GM12878 (cell line): ENCODE results near the gene PTPRM. TPM values are rescaled to one million over a fixed set of nuclear protein-coding genes. Genes with fewer than 3 reads are reported as not detected.

Experiments
- ATAC-seq: fragments of 200-7000 bp; cut with Tn5 transposase; 3 replicates; pipeline ENCODE4 v1.9.1; 2020; ENCODE audit warnings: mild to moderate bottlenecking, moderate library complexity
- BruUV-seq: library from RNA; stranded (reverse); fragments of 400-500 nt; replicated peaks from 2 replicates; lab custom pipeline; 2021; lab: Mats Ljungman, UMichigan
- CTCF ChIA-PET: fragments of 300-600 bp; sonication (Branson Sonifier 250); formaldehyde crosslinking; extraction: SDS; loops from one replicate; lab custom pipeline; 2021; ENCODE audit warnings: inconsistent platforms; lab: Yijun Ruan, JAX
- POLR2A ChIA-PET: fragments of 350-600 bp; formaldehyde crosslinking; extraction: SDS; loops from one replicate; lab custom pipeline; 2021; ENCODE audit warnings: inconsistent platforms; lab: Charles Lee
- RAD21 ChIA-PET: fragments of 300-600 bp; sonication (Branson Sonifier 250); formaldehyde crosslinking; loops from one replicate; lab custom pipeline; 2023; ENCODE audit warnings: antibody characterized with exemption; ENCODE audit not compliant: unreplicated experiment; lab: Charles Lee
- SMC1A ChIA-PET: fragments of 300-600 bp; sonication (Branson Sonifier 250); formaldehyde crosslinking; loops from one replicate; lab custom pipeline; 2023; ENCODE audit not compliant: unreplicated experiment, uncharacterized antibody; lab: Charles Lee
- DNase-seq: peaks from one replicate; pipeline ENCODE4 v3.0.0-alpha.2; 2011; ENCODE audit warnings: low read depth, low spot score
- FAIRE-seq: peaks from 3 replicates; lab custom pipeline; 2011; peaks lifted over from hg19 to GRCh38; lab: Jason Lieb, UNC
- H2AFZ ChIP-seq: 2 replicates; pipeline ENCODE4 v1.6.0; 2011; ENCODE audit warnings: low read depth, low read length, control low read depth; ENCODE audit not compliant: control insufficient read depth
- H3K27ac ChIP-seq: 2 replicates; pipeline ENCODE4 v1.5.1; 2011; ENCODE audit warnings: control low read depth; ENCODE audit not compliant: control insufficient read depth, insufficient read depth
- H3K27me3 ChIP-seq, 2 experiments: replicated peaks in 1 of 2; 2 replicates each; pipeline versions ENCODE4 v1.6.0 to v1.6.1; 2011; ENCODE audit warnings: low read length in 1 of 2; ENCODE audit not compliant: control insufficient read depth in 2 of 2, insufficient read depth in 2 of 2
- H3K36me3 ChIP-seq, 2 experiments: 2 replicates each; pipeline ENCODE4 v1.5.1; 2011; ENCODE audit warnings: low read length in 1 of 2; ENCODE audit not compliant: control insufficient read depth in 2 of 2, insufficient read depth in 2 of 2
- H3K4me1 ChIP-seq: 2 replicates; pipeline ENCODE4 v1.6.1; 2011; ENCODE audit warnings: mild to moderate bottlenecking, low read length, moderate library complexity, mixed read lengths; ENCODE audit not compliant: control insufficient read depth, insufficient read depth
- H3K4me2 ChIP-seq: 2 replicates; pipeline ENCODE4 v1.6.0; 2011; ENCODE audit warnings: control low read depth; ENCODE audit not compliant: control insufficient read depth, insufficient read depth
- H3K4me3 ChIP-seq: fragments of 200-600 bp; sonication (generic); 2 replicates; pipeline ENCODE4 v1.5.1; 2016
- H3K79me2 ChIP-seq: 2 replicates; pipeline ENCODE4 v1.6.0; 2011; ENCODE audit warnings: low read length; ENCODE audit not compliant: control insufficient read depth, insufficient read depth
- H3K9ac ChIP-seq: 2 replicates; pipeline ENCODE4 v1.8.0; 2011; ENCODE audit warnings: low read length, control low read depth, mixed read lengths; ENCODE audit not compliant: control insufficient read depth, insufficient read depth
- H3K9me3 ChIP-seq: replicated peaks from 3 replicates; pipeline ENCODE4 v1.5.1; 2011; ENCODE audit warnings: mild to moderate bottlenecking, low read length; ENCODE audit not compliant: control insufficient read depth, insufficient read depth
- H4K20me1 ChIP-seq: 2 replicates; pipeline ENCODE4 v1.6.0; 2011; ENCODE audit not compliant: control insufficient read depth, insufficient read depth
- ATF2 ChIP-seq: IDR thresholded peaks from 2 replicates; pipeline ENCODE4 v1.6.1; 2012; ENCODE audit warnings: low read length, inconsistent platforms
- ATF7 ChIP-seq: fragments of 450-650 bp; IDR thresholded peaks from 2 replicates; pipeline ENCODE4 v1.6.1; 2016; ENCODE audit warnings: low read depth, mild to moderate bottlenecking
- BACH1 ChIP-seq: fragments of 450-650 bp; IDR thresholded peaks from 2 replicates; pipeline ENCODE4 v1.6.1; 2017; ENCODE audit warnings: mild to moderate bottlenecking, borderline replicate concordance
- E4F1 ChIP-seq: fragments of 450-650 bp; IDR thresholded peaks from 2 replicates; pipeline ENCODE4 v1.6.1; 2018; ENCODE audit warnings: borderline replicate concordance, mild to moderate bottlenecking; ENCODE audit not compliant: partially characterized antibody
- EGR1 ChIP-seq, 2 experiments: IDR thresholded peaks; 1 replicate in 1 of 2; 2 replicates in 1 of 2; pipeline ENCODE4 v1.6.1; 2011 to 2012; ENCODE audit warnings: low read depth in 2 of 2, low read length in 2 of 2, borderline replicate concordance in 1 of 2, mild to moderate bottlenecking in 1 of 2, moderate library complexity in 1 of 2
- IRF4 ChIP-seq: IDR thresholded peaks from 2 replicates; pipeline ENCODE4 v1.6.1; 2011; ENCODE audit warnings: low read depth, low read length
- IRF5 ChIP-seq: fragments of 450-650 bp; IDR thresholded peaks from 2 replicates; pipeline ENCODE4 v1.6.1; 2017; ENCODE audit warnings: borderline replicate concordance
- MEF2A ChIP-seq: IDR thresholded peaks from 2 replicates; pipeline ENCODE4 v1.6.1; 2011; ENCODE audit warnings: low read depth, mild to moderate bottlenecking, low read length, moderate library complexity; ENCODE audit not compliant: insufficient read depth
- MEF2B ChIP-seq: fragments of 450-650 bp; IDR thresholded peaks from 2 replicates; pipeline ENCODE4 v1.6.1; 2018; ENCODE audit warnings: mild to moderate bottlenecking, moderate library complexity; ENCODE audit not compliant: partially characterized antibody, poor library complexity, severe bottlenecking
- MXI1 ChIP-seq: fragments of 150-350 bp; IDR thresholded peaks from 2 replicates; pipeline ENCODE4 v1.6.1; 2011; ENCODE audit warnings: low read depth, mild to moderate bottlenecking, inconsistent platforms, low read length, improper control_type of control experiment
- NFXL1 ChIP-seq: fragments of 450-650 bp; IDR thresholded peaks from 2 replicates; pipeline ENCODE4 v1.6.1; 2017; ENCODE audit warnings: antibody characterized with exemption, mild to moderate bottlenecking, borderline replicate concordance
- NFYA ChIP-seq: IDR thresholded peaks from 2 replicates; pipeline ENCODE4 v1.6.1; 2011; ENCODE audit warnings: low read depth, mild to moderate bottlenecking, low read length, improper control_type of control experiment, borderline replicate concordance
- NR2C2 ChIP-seq: IDR thresholded peaks from 2 replicates; pipeline ENCODE4 v1.6.1; 2011; ENCODE audit warnings: borderline replicate concordance, low read depth; ENCODE audit not compliant: control insufficient read depth, insufficient read length
- NR2F1 ChIP-seq: fragments of 450-650 bp; conservative IDR thresholded peaks from 2 replicates; pipeline ENCODE4 v1.6.1; 2017; ENCODE audit warnings: mild to moderate bottlenecking
- SIX5 ChIP-seq: IDR thresholded peaks from 2 replicates; pipeline ENCODE4 v1.6.1; 2011; ENCODE audit warnings: mild to moderate bottlenecking, low read depth, low read length, moderate library complexity; ENCODE audit not compliant: severe bottlenecking
- SP1 ChIP-seq: IDR thresholded peaks from one replicate; pipeline ENCODE4 v1.6.1; 2011; ENCODE audit warnings: low read depth, low read length
- SREBF2 ChIP-seq: IDR thresholded peaks from 2 replicates; pipeline ENCODE4 v1.6.1; 2012; ENCODE audit warnings: mild to moderate bottlenecking, low read length
- STAT3 ChIP-seq: IDR thresholded peaks from 2 replicates; pipeline ENCODE4 v1.6.1; 2011; ENCODE audit warnings: low read depth, low read length, improper control_type of control experiment
- ZNF207 ChIP-seq: fragments of 450-650 bp; IDR thresholded peaks from 2 replicates; pipeline ENCODE4 v1.6.1; 2014; ENCODE audit warnings: antibody characterized with exemption, mild to moderate bottlenecking, borderline replicate concordance
- ZNF622 ChIP-seq: fragments of 450-650 bp; IDR thresholded peaks from 2 replicates; pipeline ENCODE4 v1.6.1; 2017; ENCODE audit warnings: mild to moderate bottlenecking, inconsistent platforms
- WGBS: methylation state at CpG from one replicate; pipeline ENCODE4 v1.1.6; 2016; ENCODE audit warnings: low lambda C conversion rate; ENCODE audit not compliant: insufficient replicate concordance, insufficient coverage; ENCODE audit errors: missing lambda C conversion rate; 5-methylcytosine and 5-hydroxymethylcytosine counted together
- in situ Hi-C: fragments of 300-500 bp; cut with MboI; formaldehyde crosslinking; loops from 9 replicates; pipeline ENCODE4 v1.14.3; 2018; ENCODE audit warnings: mixed read lengths
- intact Hi-C: fragments of 100-400 bp; cut with micrococcal nuclease; formaldehyde crosslinking; loops from one replicate; pipeline ENCODE4 v1.14.2; 2022; ENCODE audit not compliant: unreplicated experiment
- polyA plus RNA-seq, 11 experiments: library from polyadenylated mRNA; depleted of rRNA in 4 of 11; unstranded in 6 of 11; stranded (reverse) in 5 of 11; fragments of >200 nt; fragmentation: Nextera tagmentation in 4 of 11; fragmentation: Illumina TruSeq in 1 of 11; extraction: Ambion mirVana in 4 of 11; extraction: Trizol in 1 of 11; gene quantifications; 1 replicate in 1 of 11; 2 replicates in 10 of 11; pipeline versions ENCODE4 v1.2.1 to v1.2.3, GENCODE V29; 2011 to 2016; ENCODE audit warnings: inconsistent platforms in 2 of 11, missing spikeins in 2 of 11, low read depth in 1 of 11
- total RNA-seq, 4 experiments: library from RNA; depleted of rRNA in 3 of 4; stranded (reverse); fragments of >200 nt in 3 of 4; fragmentation: Illumina TruSeq in 1 of 4; extraction: Trizol in 1 of 4; gene quantifications; 2 replicates each; pipeline versions ENCODE4 v1.2.1 to v1.2.3, GENCODE V29; 2013 to 2021

PTPRM gene
- total and polyA plus RNA-seq, 10 of the 15 experiments (the other 5 are each of a cell fraction or from before 2014, with no cell fraction given) = 0.07 to 22.6 (median 0.60) TPM

GRCh38 chr18:8252371-8252770 lies 685.3 kb downstream of the PTPRM start:
- H4K20me1 ChIP-seq = no peaks in the 10 kb centered on the region
- TF ChIP-seq BACH1 (no peak), SIX5 (no peak), ATF7 (no peak), NFXL1 (no peak), MXI1 (no peak), SREBF2 (no peak), SP1 (no peak), NR2C2 (no peak), IRF4 (no peak), STAT3 (no peak), MEF2A (no peak), NR2F1 (no peak), ZNF622 (no peak), EGR1 (IDR thresholded peaks at IDR 0.05; ENCODE audit: borderline replicate concordance in 1 of 2, low read depth in 2 of 2, low read length in 2 of 2) (no peak), MEF2B (no peak), E4F1 (no peak), NFYA (no peak), IRF5 (no peak), ZNF207 (no peak), ATF2 (no peak)
- TF ChIP-seq, all 136 proteins: peak for 0
- H3K36me3 ChIP-seq = no peaks in the 10 kb centered on the region
- in situ Hi-C loops = no loop called here
- WGBS = 10% methylated on average over 3 of the region's 3 CpGs
- DNase-seq (no peak), ATAC-seq (no peak), FAIRE-seq (no peak)
- ChIA-PET CTCF (no interaction called here), POLR2A (no interaction called here), RAD21 (no interaction called here), SMC1A (no interaction called here)
- H3K4me3 ChIP-seq = no peak overlapping the region
- no peak overlapping the region for H3K27ac ChIP-seq
- no peaks in the 10 kb centered on the region for H3K9me3 ChIP-seq
- BruUV-seq = no TSS peak
- no peaks in the 10 kb centered on the region; a peak in 2 of 4 replicates for H3K27me3 ChIP-seq
- H3K4me1 ChIP-seq = no peaks in the 10 kb centered on the region
- H3K4me2 ChIP-seq = no peak overlapping the region
- no peak overlapping the region for H3K9ac ChIP-seq
- no peaks in the 10 kb centered on the region for H3K79me2 ChIP-seq
- H2AFZ ChIP-seq = no peak overlapping the region
- intact Hi-C loops = no loop called here
